Thymus (tissue), 11 donors: ENCODE data around the gene PLA2G2C. TPM values are rescaled to one million over a fixed set of nuclear protein-coding genes. Genes with fewer than 3 reads are reported as not detected.

ENCODE experiments used
- DNase-seq, 9 donors: peaks; one replicate each; pipeline ENCODE4 v3.0.0-alpha.2; 2013; ENCODE audit warnings: low spot score in 9 of 9, low read depth in 6 of 9, missing footprints in 1 of 9
- H3K27ac ChIP-seq, 2 donors: one replicate each; pipeline ENCODE4 v1.5.1; 2013; ENCODE audit warnings: control low read depth in 1 of 2, low read depth in 1 of 2, low read length in 1 of 2, mild to moderate bottlenecking in 1 of 2, moderate library complexity in 1 of 2
- H3K27me3 ChIP-seq, 2 donors: one replicate each; pipeline ENCODE4 v1.5.1; 2013; ENCODE audit warnings: low read length in 1 of 2; ENCODE audit not compliant: control insufficient read depth in 2 of 2, insufficient read depth in 1 of 2
- H3K36me3 ChIP-seq, 2 donors: one replicate each; pipeline ENCODE4 v1.5.1; 2013; ENCODE audit warnings: low read length in 1 of 2, mild to moderate bottlenecking in 1 of 2, moderate library complexity in 1 of 2; ENCODE audit not compliant: control insufficient read depth in 2 of 2, insufficient read depth in 2 of 2
- H3K4me1 ChIP-seq, 2 donors: one replicate each; pipeline ENCODE4 v1.5.1; 2013; ENCODE audit warnings: low read length in 2 of 2; ENCODE audit not compliant: control insufficient read depth in 2 of 2, insufficient read depth in 2 of 2
- H3K4me3 ChIP-seq, 2 donors: one replicate each; pipeline ENCODE4 v1.5.1; 2013; ENCODE audit warnings: low read length in 2 of 2, control low read depth in 1 of 2, mild to moderate bottlenecking in 1 of 2
- H3K9me3 ChIP-seq, 2 donors: one replicate each; pipeline ENCODE4 v1.5.1; 2013; ENCODE audit warnings: low read length in 1 of 2, mild to moderate bottlenecking in 1 of 2; ENCODE audit not compliant: control insufficient read depth in 2 of 2, insufficient read depth in 1 of 2
- WGBS: extraction: QIAGEN DNeasy Blood & Tissue Kit; methylation state at CpG from one replicate; pipeline ENCODE4 v1.1.7; 2013; 5-methylcytosine and 5-hydroxymethylcytosine counted together
- polyA plus RNA-seq: library from polyadenylated mRNA; stranded (reverse); fragments of 200-250 nt; gene quantifications from one replicate; pipeline ENCODE4 v1.2.3, GENCODE V29; 2013
- total RNA-seq: library from RNA; stranded (reverse); fragments of 120-200 nt; gene quantifications from one replicate; pipeline ENCODE4 v1.2.4, GENCODE V29; 2013
- donor health status: healthy.

The PLA2G2C gene
- total and polyA plus RNA-seq, 2 donors, result 0.02 to 0.19 TPM

- Histone ChIP-seq H3K36me3 (no peaks in the 10 kb centered on the region), H3K27me3 (peaks cover 0 to 5% of the 10 kb centered on the region in 2 donors), H3K27ac (no peak overlapping the region), H3K4me3 (no peak overlapping the region), H3K9me3 (no peaks in the 10 kb centered on the region), H3K4me1 (peaks cover 5 to 6% of the 10 kb centered on the region in 2 donors)
- no peak for DNase-seq
- 91% methylated on average over 13 of the region's 13 CpGs for WGBS
These were observed 38.3 kb downstream of the PLA2G2C start for GRCh38 chr1:20147846-20148570.

GRCh38 chr1:20143734-20144565 is 42.4 kb downstream of the PLA2G2C start:
- H3K9me3 ChIP-seq, result no peaks in the 10 kb centered on the region
- DNase-seq, result no peak
- H3K36me3 ChIP-seq, result no peaks in the 10 kb centered on the region
- H3K4me1 ChIP-seq, result no peaks in the 10 kb centered on the region
- 83% methylated on average over 13 of the region's 13 CpGs for WGBS
- H3K27ac ChIP-seq, result no peak overlapping the region
- H3K4me3 ChIP-seq, result no peak overlapping the region
- H3K27me3 ChIP-seq, result no peaks in the 10 kb centered on the region

GRCh38 chr1:20143318-20143717 is 43.0 kb downstream of the PLA2G2C start:
- Histone ChIP-seq H3K4me1 (no peaks in the 10 kb centered on the region), H3K36me3 (no peaks in the 10 kb centered on the region), H3K27ac (no peak overlapping the region), H3K9me3 (no peaks in the 10 kb centered on the region), H3K4me3 (no peak overlapping the region), H3K27me3 (no peaks in the 10 kb centered on the region)
- 90% methylated on average over 8 of the region's 8 CpGs for WGBS
- no peak for DNase-seq

GRCh38 chr1:20142001-20142710 is 44.2 kb downstream of the PLA2G2C start:
- DNase-seq, result no peak
- H3K27ac ChIP-seq, result no peak overlapping the region
- no peak overlapping the region for H3K4me3 ChIP-seq
- no peaks in the 10 kb centered on the region for H3K27me3 ChIP-seq
- H3K36me3 ChIP-seq, result no peaks in the 10 kb centered on the region
- WGBS, result 92% methylated on average over 13 of the region's 13 CpGs
- H3K9me3 ChIP-seq, result no peaks in the 10 kb centered on the region
- H3K4me1 ChIP-seq, result no peaks in the 10 kb centered on the region

- H3K27me3 ChIP-seq, result no peaks in the 10 kb centered on the region
- H3K36me3 ChIP-seq, result no peaks in the 10 kb centered on the region
- WGBS, result 95% methylated on average over 7 of the region's 7 CpGs
- no peak overlapping the region for H3K4me3 ChIP-seq
- no peaks in the 10 kb centered on the region for H3K4me1 ChIP-seq
- no peak overlapping the region for H3K27ac ChIP-seq
- DNase-seq, result no peak
- H3K9me3 ChIP-seq, result no peaks in the 10 kb centered on the region
These were observed 44.9 kb downstream of the PLA2G2C start for GRCh38 chr1:20141466-20141865.

GRCh38 chr1:20141001-20141400 is 45.3 kb downstream of the PLA2G2C start:
- H3K27me3 ChIP-seq, result no peaks in the 10 kb centered on the region
- WGBS, result 96% methylated on average over 9 of the region's 9 CpGs
- no peaks in the 10 kb centered on the region for H3K36me3 ChIP-seq
- no peaks in the 10 kb centered on the region for H3K4me1 ChIP-seq
- no peaks in the 10 kb centered on the region for H3K9me3 ChIP-seq
- no peak overlapping the region for H3K4me3 ChIP-seq
- no peak overlapping the region for H3K27ac ChIP-seq
- no peak for DNase-seq

GRCh38 chr1:20139776-20140612 is 46.3 kb downstream of the PLA2G2C start:
- Histone ChIP-seq H3K4me3 (no peak overlapping the region), H3K4me1 (no peaks in the 10 kb centered on the region), H3K36me3 (no peaks in the 10 kb centered on the region), H3K27me3 (no peaks in the 10 kb centered on the region), H3K9me3 (no peaks in the 10 kb centered on the region), H3K27ac (no peak overlapping the region)
- DNase-seq, result no peak
- 81% methylated on average over 13 of the region's 13 CpGs for WGBS

- Histone ChIP-seq H3K36me3 (no peaks in the 10 kb centered on the region), H3K27ac (no peak within 1 kb of the TSS), H3K4me1 (no peaks in the 10 kb centered on the region), H3K27me3 (no peaks in the 10 kb centered on the region), H3K9me3 (no peaks in the 10 kb centered on the region), H3K4me3 (no peak within 1 kb of the TSS)
- 93% methylated on average over 9 of the region's 9 CpGs for WGBS
- no peak for DNase-seq
These were observed 47.3 kb downstream of the PLA2G2C start, which contains the start of gene PLA2G2F for GRCh38 chr1:20138961-20139550. Gene PLA2G2F (plus strand): TSS chr1:20139323. CDS start chr1:20139428, 105 bp downstream.
